ENCODE data around the gene SUSD1. TPM values are rescaled to one million over a fixed set of nuclear protein-coding genes. Genes with fewer than 3 reads are reported as not detected.

SUSD1 gene
- total RNA-seq, 1 donor from 2014 or later, result 15.7 TPM

DNA sequence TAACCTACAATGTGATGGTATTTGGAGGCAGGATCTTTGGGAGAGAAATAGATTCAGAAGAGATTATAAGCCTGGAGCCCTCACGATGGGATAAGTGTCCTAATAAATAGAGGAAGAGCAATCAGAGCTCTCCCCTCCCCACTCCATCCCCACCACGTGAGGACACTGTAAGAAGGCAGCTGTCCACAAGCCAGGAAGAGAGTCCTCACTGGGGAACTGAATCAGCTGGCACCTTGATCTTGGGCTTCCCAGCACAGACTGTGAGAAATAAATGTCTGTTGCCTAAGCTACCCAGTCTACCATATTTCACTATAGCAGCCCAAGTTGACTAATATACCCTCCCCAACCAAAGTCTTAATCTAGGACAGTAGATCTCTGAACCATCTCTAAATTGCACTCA, 118.1 kb downstream of the SUSD1 start:
- no peaks in the 10 kb centered on the region for H3K9me3 Mint-ChIP-seq
- TF ChIP-seq, protein P1, sequence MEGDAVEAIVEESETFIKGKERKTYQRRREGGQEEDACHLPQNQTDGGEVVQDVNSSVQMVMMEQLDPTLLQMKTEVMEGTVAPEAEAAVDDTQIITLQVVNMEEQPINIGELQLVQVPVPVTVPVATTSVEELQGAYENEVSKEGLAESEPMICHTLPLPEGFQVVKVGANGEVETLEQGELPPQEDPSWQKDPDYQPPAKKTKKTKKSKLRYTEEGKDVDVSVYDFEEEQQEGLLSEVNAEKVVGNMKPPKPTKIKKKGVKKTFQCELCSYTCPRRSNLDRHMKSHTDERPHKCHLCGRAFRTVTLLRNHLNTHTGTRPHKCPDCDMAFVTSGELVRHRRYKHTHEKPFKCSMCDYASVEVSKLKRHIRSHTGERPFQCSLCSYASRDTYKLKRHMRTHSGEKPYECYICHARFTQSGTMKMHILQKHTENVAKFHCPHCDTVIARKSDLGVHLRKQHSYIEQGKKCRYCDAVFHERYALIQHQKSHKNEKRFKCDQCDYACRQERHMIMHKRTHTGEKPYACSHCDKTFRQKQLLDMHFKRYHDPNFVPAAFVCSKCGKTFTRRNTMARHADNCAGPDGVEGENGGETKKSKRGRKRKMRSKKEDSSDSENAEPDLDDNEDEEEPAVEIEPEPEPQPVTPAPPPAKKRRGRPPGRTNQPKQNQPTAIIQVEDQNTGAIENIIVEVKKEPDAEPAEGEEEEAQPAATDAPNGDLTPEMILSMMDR (IDR thresholded peaks at IDR 0.05), result no peak
- ChIA-PET CTCF (no interaction called here), POLR2A (interaction anchor here (0.6 kb wide), 1 partner anchor 81 kb away, joined by 7 read pairs; no protein-coding TSS in a partner anchor)
- no peak for ATAC-seq (ENCODE audit: low read depth)
- no peak overlapping the region for H3K4me3 Mint-ChIP-seq
- peak overlapping the region; percentile 26 for H3K27ac Mint-ChIP-seq
- no peak for DNase-seq
- H3K27me3 Mint-ChIP-seq, result no peaks in the 10 kb centered on the region
- peaks cover 2% of the 10 kb centered on the region for H3K36me3 Mint-ChIP-seq (ENCODE audit: low read depth)
- intact Hi-C loops (cut with micrococcal nuclease), result loop anchor here (1.0 kb wide), 1 partner anchor 10 kb away; no protein-coding TSS in a partner anchor
- H3K4me1 Mint-ChIP-seq, result peaks cover 67% of the 10 kb centered on the region

DNA sequence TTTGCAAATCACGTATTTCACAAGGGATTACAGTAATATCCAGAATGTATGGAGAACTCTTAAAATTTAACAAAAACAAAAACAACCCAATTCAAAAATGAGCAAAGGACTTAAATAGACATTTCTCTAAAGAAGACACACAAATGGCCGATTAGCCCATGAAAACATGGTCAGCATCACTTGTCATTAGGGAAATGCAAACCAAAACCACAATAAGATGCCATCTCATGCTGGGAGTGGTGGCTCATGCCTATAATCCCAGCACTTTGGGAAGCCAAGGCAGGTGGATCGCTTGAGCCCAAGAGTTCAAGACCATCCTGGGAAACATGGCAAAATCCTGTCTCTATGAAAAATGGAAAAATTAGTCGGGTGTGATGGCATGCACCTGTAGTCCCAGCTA, 120.2 kb downstream of the SUSD1 start:
- Mint-ChIP-seq H3K27me3 (no peaks in the 10 kb centered on the region), H3K36me3 (ENCODE audit: low read depth) (peaks cover 2% of the 10 kb centered on the region), H3K9me3 (no peaks in the 10 kb centered on the region), H3K4me3 (no peak overlapping the region), H3K4me1 (peaks cover 58% of the 10 kb centered on the region), H3K27ac (no peak overlapping the region)
- TF ChIP-seq, protein P1 (IDR thresholded peaks at IDR 0.05), result no peak
- no peak for DNase-seq
- CTCF ChIA-PET, result no interaction called here
- intact Hi-C loops (cut with micrococcal nuclease), result no loop called here
- POLR2A ChIA-PET, result no interaction called here
- ATAC-seq (ENCODE audit: low read depth), result no peak

DNA sequence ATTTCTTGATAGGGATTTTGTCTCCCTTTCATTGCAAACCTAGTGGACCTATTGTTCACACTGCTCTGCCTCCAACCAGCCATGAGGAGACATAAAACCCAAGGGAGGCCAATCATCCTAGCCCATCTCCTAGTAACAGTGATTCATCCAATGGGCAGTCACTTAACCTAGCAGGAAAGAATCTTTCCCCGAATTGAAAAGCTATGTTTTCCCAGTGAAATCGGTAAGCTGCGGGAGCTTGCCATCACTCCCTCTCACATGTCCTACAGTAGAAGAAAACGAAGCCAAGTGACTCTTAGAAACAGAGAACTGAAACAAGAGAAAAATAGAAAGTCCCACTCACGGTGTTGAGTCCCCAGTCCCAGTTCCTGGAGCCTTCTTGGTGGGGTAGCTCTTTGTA, 123.3 kb downstream of the SUSD1 start:
- H3K27ac Mint-ChIP-seq, result peak overlapping the region; percentile 73
- ATAC-seq (ENCODE audit: low read depth) (peak; percentile 71), DNase-seq (no peak)
- ChIA-PET CTCF (interaction anchor here (1.3 to 1.8 kb wide), 3 partner anchors 10 to 292 kb away, joined by 3 to 7 read pairs (median 4); no protein-coding TSS in a partner anchor), POLR2A (interaction anchor here (0.5 to 1.9 kb wide), 10 partner anchors 14 to 155 kb away, joined by 3 to 8 read pairs (median 6); partner anchors contain the start of gene UGCG)
- TF ChIP-seq, protein P1 (IDR thresholded peaks at IDR 0.05), result no peak
- H3K27me3 Mint-ChIP-seq, result no peaks in the 10 kb centered on the region
- intact Hi-C loops (cut with micrococcal nuclease), result loop anchor here (1.0 kb wide), 1 partner anchor 8 kb away; no protein-coding TSS in a partner anchor
- peaks cover 8% of the 10 kb centered on the region for H3K36me3 Mint-ChIP-seq (ENCODE audit: low read depth)
- H3K4me1 Mint-ChIP-seq, result peaks cover 41% of the 10 kb centered on the region
- peaks cover 7% of the 10 kb centered on the region for H3K9me3 Mint-ChIP-seq
- H3K4me3 Mint-ChIP-seq, result peak overlapping the region; percentile 32

DNA sequence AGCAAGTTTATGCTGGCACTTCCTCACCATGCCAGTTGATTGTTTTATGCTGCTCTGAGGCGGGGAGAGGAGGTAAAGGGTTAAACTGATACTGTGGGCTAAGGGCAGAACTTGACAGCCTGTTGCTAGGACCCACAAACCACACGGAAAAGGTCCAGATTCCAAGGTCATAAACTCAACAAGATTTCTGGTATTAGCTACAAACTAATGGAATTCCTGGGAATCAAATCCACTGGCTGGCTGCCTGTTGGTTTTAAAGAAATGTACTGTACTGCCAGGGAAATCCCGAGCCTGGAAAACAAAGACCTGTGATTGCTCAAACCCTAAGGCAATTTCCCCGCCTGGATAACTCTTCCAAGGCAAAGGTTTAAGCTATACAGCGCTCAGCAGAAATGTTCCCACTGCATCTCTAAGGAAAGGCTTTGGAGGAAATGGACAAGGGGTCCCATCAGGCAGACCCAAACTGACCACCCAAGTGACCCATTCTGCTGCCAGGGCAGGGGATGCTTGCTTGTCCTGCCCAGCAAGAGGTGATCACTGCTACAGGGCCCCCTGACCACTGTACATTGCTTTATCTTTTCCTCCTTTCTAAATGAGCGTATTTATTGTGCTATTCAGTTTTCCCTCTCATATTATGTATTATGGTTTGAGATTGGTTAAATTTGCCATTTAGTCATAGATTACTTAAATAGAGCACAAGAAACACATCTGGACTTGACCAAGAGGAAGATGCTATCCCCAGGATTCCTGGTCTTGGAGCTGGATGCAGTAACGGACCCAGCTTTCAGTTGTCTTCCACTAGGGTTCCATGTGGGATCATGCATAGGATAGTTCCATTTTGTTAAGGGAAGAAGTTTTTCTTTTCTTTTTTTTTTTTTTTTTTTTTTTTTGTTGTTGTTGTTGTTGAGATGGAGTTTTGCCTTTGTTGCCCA, 124.3 kb downstream of the SUSD1 start:
- intact Hi-C loops (cut with micrococcal nuclease), result no loop called here
- peaks cover 8% of the 10 kb centered on the region for H3K36me3 Mint-ChIP-seq (ENCODE audit: low read depth)
- TF ChIP-seq, protein P1 (IDR thresholded peaks at IDR 0.05), result no peak
- peaks cover 7% of the 10 kb centered on the region for H3K9me3 Mint-ChIP-seq
- ATAC-seq (ENCODE audit: low read depth) (no peak), DNase-seq (no peak)
- H3K27me3 Mint-ChIP-seq, result no peaks in the 10 kb centered on the region
- ChIA-PET CTCF (interaction anchor here (1.6 kb wide), 1 partner anchor 11 kb away, joined by 3 read pairs; no protein-coding TSS in a partner anchor), POLR2A (interaction anchor here (0.6 to 1.3 kb wide), 3 partner anchors 21 to 67 kb away, joined by 3 to 4 read pairs (median 3); no protein-coding TSS in a partner anchor)
- H3K4me1 Mint-ChIP-seq, result peaks cover 47% of the 10 kb centered on the region
- peak overlapping the region; percentile 46 for H3K27ac Mint-ChIP-seq
- H3K4me3 Mint-ChIP-seq, result no peak overlapping the region

All from activated B cell treated with CpG ODN at 0.5 μM for 24 hours (primary cell).